GM06990 (cell line): ENCODE data around the gene PDGFD.
A peak's percentile ranks its signal among the peaks of the same experiment; 100 is the strongest.

Experiments used
- DNase-seq: peaks from one replicate; pipeline ENCODE4 v3.0.0-alpha.2; 2011; ENCODE audit not compliant: insufficient read length; ENCODE audit errors: extremely low read depth
- H3K27me3 ChIP-seq: replicated peaks from 2 replicates; pipeline ENCODE4 v1.6.0; 2011; ENCODE audit warnings: low read length; ENCODE audit not compliant: control insufficient read depth, insufficient read depth
- H3K36me3 ChIP-seq: 2 replicates; pipeline ENCODE4 v1.5.1; 2011; ENCODE audit warnings: low read length; ENCODE audit not compliant: control insufficient read depth, insufficient read depth
- H3K4me3 ChIP-seq: replicated peaks from 2 replicates; pipeline ENCODE4 v1.5.1; 2011; ENCODE audit warnings: low read depth, mild to moderate bottlenecking, control low read depth, low read length
- TF ChIP-seq, protein P1 (sequence below): IDR thresholded peaks from 2 replicates; pipeline ENCODE4 v1.5.1; 2011; ENCODE audit warnings: low read length, control low read depth, mild to moderate bottlenecking, inconsistent platforms; ENCODE audit not compliant: insufficient read depth, poor library complexity, severe bottlenecking

PDGFD gene

DNA sequence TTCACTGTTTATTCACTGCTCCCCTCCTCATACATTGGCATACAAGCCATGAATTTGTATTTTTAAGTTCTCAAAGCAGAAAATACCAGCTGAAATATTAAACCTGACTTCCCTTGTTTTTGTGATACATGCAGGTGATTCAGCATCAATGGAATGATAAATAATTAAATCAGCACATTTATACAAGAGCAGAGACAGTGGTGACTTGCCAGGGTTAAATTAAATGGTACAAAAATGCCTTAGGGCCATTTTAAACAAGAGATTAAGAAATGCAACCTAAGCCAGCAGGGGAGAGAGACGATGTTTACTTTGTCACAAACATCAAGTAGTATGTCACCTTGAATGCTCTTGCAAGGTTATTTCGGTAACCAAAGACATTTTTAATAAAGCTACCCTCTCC is 223.4 kb downstream of the PDGFD start:
- Histone ChIP-seq H3K27me3 (no peaks in the 10 kb centered on the region; the same call in 1 of the 2 replicates), H3K4me3 (no peak overlapping the region), H3K36me3 (no peaks in the 10 kb centered on the region)
- DNase-seq: no peak
- TF ChIP-seq, protein P1, sequence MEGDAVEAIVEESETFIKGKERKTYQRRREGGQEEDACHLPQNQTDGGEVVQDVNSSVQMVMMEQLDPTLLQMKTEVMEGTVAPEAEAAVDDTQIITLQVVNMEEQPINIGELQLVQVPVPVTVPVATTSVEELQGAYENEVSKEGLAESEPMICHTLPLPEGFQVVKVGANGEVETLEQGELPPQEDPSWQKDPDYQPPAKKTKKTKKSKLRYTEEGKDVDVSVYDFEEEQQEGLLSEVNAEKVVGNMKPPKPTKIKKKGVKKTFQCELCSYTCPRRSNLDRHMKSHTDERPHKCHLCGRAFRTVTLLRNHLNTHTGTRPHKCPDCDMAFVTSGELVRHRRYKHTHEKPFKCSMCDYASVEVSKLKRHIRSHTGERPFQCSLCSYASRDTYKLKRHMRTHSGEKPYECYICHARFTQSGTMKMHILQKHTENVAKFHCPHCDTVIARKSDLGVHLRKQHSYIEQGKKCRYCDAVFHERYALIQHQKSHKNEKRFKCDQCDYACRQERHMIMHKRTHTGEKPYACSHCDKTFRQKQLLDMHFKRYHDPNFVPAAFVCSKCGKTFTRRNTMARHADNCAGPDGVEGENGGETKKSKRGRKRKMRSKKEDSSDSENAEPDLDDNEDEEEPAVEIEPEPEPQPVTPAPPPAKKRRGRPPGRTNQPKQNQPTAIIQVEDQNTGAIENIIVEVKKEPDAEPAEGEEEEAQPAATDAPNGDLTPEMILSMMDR: no peak

DNA sequence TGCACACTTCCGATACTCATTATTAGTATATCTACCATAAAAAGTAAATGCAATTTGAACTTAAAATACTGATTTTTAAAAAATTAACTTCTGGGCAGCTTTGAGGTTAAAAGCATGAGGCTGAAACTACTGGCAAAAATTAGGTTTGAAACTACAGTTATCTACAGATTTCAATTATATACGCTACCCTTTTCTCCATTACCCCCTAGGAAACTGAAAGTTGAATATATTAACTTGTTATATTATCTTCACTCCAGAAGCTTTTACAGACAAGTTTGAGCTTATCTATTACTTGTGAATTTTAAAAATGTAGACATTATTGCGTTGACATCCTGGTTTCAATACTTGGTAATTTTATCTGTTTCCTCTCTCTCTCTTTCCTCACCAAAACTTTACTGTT is 224.3 kb downstream of the PDGFD start:
- H3K27me3 ChIP-seq: no peaks in the 10 kb centered on the region; the same call in 1 of the 2 replicates
- TF ChIP-seq, protein P1: no peak
- no peak overlapping the region for H3K4me3 ChIP-seq
- H3K36me3 ChIP-seq: no peaks in the 10 kb centered on the region
- DNase-seq: no peak

DNA sequence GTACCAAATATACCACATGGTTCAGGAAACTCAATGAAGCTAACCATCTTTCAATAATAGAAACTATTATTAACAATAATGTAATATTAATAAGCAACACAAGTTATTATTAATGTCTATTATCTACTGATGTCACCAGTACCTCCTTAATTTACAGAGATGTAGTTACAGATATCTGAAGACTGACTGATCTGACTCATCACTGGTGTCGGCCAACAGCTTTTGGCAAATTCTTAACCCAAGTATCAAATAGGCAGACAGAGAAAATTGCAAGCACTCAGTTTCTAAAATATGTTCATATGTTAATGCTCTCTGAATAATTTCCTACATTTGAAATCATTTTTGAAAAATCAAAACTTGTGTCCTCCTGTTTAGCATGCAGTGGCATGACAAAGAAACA is 227.9 kb downstream of the PDGFD start:
- DNase-seq: no peak
- no peaks in the 10 kb centered on the region for H3K36me3 ChIP-seq
- no peak overlapping the region for H3K4me3 ChIP-seq
- TF ChIP-seq, protein P1: no peak
- H3K27me3 ChIP-seq: no peaks in the 10 kb centered on the region

DNA sequence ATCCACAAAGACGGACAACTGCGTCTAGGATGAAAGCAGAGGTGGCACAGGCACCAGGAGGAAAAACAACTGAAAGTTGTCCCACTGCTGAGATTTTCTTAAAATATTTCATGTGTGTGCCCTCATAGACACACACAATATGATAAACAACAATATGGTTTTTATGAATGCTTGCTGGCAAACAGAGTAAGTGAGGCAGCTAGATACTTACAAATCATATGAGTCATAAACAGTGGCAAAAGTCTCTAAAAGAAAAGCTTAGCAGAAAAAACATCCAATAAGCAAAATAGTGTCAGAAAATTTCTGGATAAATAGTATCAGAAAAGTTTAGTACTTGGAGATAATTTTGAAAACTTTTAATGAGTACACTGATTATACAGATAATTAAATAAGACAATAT is 228.7 kb downstream of the PDGFD start:
- no peak for DNase-seq
- no peaks in the 10 kb centered on the region for H3K36me3 ChIP-seq
- TF ChIP-seq, protein P1: no peak

DNA sequence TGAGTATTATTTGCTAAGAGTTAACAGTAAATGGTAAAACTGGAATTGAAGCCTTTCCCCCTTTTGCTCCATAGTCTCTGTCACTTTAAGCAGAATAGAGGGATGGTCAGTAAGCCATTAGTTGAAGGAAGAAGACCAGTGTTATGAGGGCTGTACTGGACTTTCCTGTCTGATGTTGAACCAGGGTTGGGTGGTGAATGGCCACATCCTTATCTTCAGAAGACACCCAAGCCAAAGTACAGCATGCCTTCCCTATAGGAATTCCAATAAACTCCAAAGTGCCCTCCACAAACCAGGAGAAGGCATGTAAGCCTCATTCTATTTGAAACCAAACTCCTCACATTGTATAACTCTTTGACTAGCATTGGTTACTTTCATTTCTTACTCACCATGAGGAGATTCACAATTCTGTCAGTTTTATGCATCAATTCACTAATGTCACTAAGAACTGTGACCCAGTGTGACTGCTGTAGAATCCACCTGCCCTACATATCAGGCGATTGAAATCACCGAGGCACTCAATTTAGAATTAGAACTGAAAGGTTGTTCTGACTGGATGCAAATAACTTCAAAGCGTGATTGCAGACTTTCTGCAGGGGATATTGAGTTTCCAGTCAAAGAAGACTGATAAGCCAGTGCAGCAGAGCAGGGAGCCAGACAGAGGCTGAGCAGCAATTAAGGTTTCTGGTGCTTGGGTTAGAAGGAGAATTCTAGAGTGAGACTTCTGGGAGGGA is 234.6 kb downstream of the PDGFD start:
- TF ChIP-seq, protein P1: no peak
- peak overlapping the region; percentile 28; the same call in 1 of the 2 replicates for H3K4me3 ChIP-seq
- no peaks in the 10 kb centered on the region for H3K36me3 ChIP-seq
- peak; percentile 67 for DNase-seq
- no peaks in the 10 kb centered on the region for H3K27me3 ChIP-seq

More for the DNA sequence above, 228.7 kb downstream of the PDGFD start:
- H3K27me3 ChIP-seq: no peaks in the 10 kb centered on the region
- H3K4me3 ChIP-seq: no peak overlapping the region
